Activated CD4-positive, alpha-beta T cell treated with anti-CD3 and anti-CD28 coated beads for 48 hours (primary cell): ENCODE results near the gene TLE4.
A peak's percentile ranks its signal among the peaks of the same experiment; 100 is the strongest.

ENCODE experiments used
- DNase-seq: peaks from one replicate; pipeline ENCODE4 v3.0.0-alpha.2; 2020

TLE4 gene

GRCh38 chr9:79571309-79572031 is at the start of gene TLE4:
TSS of gene TLE4 (plus strand) at chr9:79571965. CDS start at chr9:79572791, 826 bp downstream.
- peak; percentile 99 for DNase-seq

GRCh38 chr9:79522793-79523192 is 49.0 kb upstream of the TLE4 start:
- no peak for DNase-seq

GRCh38 chr9:79524266-79524665 is 47.5 kb upstream of the TLE4 start:
- DNase-seq: no peak

- no peak for DNase-seq
Observed at GRCh38 chr9:79526149-79526672, 45.6 kb upstream of the TLE4 start.

GRCh38 chr9:79535534-79535933 is 36.2 kb upstream of the TLE4 start:
- DNase-seq: no peak

- DNase-seq: no peak
Observed at GRCh38 chr9:79537838-79538237, 33.9 kb upstream of the TLE4 start.

GRCh38 chr9:79542735-79543620 is 28.8 kb upstream of the TLE4 start:
- no peak for DNase-seq

GRCh38 chr9:79544375-79544774 is 27.4 kb upstream of the TLE4 start:
- DNase-seq: peak; percentile 22

GRCh38 chr9:79551586-79551985 is 20.2 kb upstream of the TLE4 start:
- DNase-seq: no peak

GRCh38 chr9:79551994-79552393 is 19.8 kb upstream of the TLE4 start:
- DNase-seq: no peak

GRCh38 chr9:79555474-79556089 is 16.2 kb upstream of the TLE4 start:
- no peak for DNase-seq

- DNase-seq: no peak
Observed at GRCh38 chr9:79559495-79560181, 12.1 kb upstream of the TLE4 start.

- no peak for DNase-seq
Observed at GRCh38 chr9:79562749-79563386, 8.9 kb upstream of the TLE4 start.

GRCh38 chr9:79564105-79564504 is 7.7 kb upstream of the TLE4 start:
- DNase-seq: no peak

- DNase-seq: peak; percentile 48
Observed at GRCh38 chr9:79565245-79565644, 6.5 kb upstream of the TLE4 start.

- no peak for DNase-seq
Observed at GRCh38 chr9:79567671-79568098, 4.1 kb upstream of the TLE4 start.

- DNase-seq: no peak
Observed at GRCh38 chr9:79568337-79569101, 3.2 kb upstream of the TLE4 start.

GRCh38 chr9:79569814-79570447 is 1.8 kb upstream of the TLE4 start:
- DNase-seq: no peak

GRCh38 chr9:79570448-79571308 is 1.1 kb upstream of the TLE4 start:
- DNase-seq: peak; percentile 68
